HG02870 (cell line): Measurements from ENCODE around the gene ORC1.

Source experiments
- ATAC-seq: cut with Tn5 transposase; IDR thresholded peaks from one replicate; pipeline ENCODE4 v1.9.1; 2021; ENCODE audit warnings: mild to moderate bottlenecking, moderate library complexity; ENCODE audit not compliant: unreplicated experiment

The ORC1 gene

DNA sequence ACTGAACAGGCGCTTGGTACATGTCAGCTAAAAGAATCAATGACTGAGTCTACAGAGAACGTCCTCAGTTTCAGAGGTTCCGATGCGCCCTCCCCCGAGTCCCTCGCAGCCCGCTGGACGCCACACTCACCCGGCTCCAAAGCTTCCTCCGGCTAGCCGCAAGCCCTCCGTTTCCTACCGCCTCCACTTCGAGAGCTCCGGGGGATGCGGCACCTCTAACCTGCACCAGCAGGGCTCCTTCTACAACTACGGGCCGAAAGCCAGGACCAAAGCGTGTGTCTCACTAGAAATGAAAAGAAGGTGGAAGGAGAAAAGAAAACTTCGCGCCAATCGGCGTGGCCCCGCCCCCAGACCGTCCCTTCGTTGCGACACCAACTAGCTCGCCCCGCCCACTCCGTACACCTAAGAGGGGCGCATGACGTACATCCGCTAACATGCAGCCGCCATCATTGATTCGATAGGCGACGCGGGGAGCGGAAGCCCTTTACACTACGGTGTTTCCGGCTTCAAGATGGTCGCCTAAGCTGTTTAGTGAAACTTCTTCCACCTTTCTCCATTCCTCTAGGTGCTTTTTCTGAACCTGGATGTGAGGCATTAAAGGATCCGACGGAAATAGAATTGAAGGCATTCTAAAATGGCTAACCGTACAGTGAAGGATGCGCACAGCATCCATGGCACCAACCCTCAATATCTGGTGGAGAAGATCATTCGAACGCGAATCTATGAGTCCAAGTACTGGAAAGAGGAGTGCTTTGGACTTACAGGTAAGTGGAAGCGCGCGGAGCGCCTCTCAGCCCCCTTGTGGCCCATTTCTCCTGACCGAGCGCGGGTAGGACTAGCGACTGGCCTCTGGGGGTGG is at the start of gene ORC1, which contains the start of gene PRPF38A:
Gene ORC1, minus strand, starts transcription at position 308 of the 859 bp plus-strand sequence. CDS start 2,200 bp downstream, outside the sequence.
Gene PRPF38A, plus strand, starts transcription at position 487 of the 859 bp plus-strand sequence. Its CDS starts 148 bp downstream, at position 635.
- peak; percentile 92 for ATAC-seq

DNA sequence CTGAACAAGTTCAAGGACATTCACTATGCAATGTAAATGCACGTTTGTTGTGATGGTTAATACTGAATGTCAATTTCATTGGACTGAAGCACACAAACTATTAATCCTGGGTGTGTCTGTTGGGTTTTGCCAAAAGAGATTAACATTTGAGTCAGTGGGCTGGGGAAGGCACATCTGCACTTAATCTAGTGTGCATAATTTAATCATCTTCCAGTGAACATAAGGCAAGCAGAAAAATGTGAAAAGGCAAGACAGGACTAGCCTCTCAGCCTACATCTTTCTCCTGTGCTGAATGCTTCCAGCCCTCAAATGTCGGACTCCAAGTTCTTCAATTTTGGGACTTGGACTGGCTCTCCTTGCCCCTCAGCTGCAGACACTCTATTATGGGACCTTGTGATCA is 40.2 kb upstream of the ORC1 start:
- ATAC-seq = no peak

GRCh38 chr1:52439976-52440375 is 35.8 kb upstream of the ORC1 start:
- no peak for ATAC-seq

- ATAC-seq = no peak
These were observed 32.6 kb upstream of the ORC1 start for GRCh38 chr1:52436817-52437216.

DNA sequence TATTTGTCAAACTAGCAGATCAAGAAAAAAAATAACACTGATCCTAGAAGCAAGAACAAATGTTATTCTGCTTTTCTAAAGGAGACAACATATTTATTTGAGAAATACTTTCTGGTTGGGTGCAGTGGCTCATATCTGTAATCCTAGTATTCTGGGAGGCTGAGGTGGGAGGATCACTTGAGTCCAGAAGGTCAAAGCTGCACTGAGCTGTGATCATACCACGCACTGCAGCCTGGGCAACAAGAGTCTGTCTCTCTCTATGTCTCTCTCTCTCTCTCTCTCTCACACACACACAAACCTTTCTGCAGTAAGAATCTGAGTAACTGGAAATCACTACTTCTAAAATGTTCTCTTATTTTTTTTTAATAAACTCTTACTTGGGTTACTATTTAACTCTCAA is 31.4 kb upstream of the ORC1 start:
- ATAC-seq = no peak

GRCh38 chr1:52435211-52435610 is 31.0 kb upstream of the ORC1 start:
- ATAC-seq = no peak

GRCh38 chr1:52432807-52433206 is 28.6 kb upstream of the ORC1 start:
- no peak for ATAC-seq

DNA sequence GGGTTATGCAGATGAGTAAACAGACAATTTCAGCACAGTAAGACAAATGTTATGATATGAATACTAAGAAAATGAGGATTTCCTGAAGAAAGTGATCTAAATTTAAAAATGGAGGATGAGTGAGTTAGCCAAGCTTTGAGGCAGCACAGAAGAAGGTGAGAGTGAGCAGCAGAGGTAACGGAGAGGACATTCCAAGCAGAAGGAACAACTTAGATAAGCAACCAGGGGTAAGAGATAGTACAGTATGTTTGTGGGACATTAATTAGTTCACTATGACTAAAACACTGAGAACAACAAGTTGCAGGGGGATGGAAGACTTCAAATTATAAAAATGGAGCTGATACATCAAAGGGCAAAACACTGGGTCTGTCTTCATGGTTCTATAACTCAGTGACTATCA is 22.9 kb upstream of the ORC1 start:
- no peak for ATAC-seq

GRCh38 chr1:52426371-52426770 is 22.1 kb upstream of the ORC1 start:
- no peak for ATAC-seq

GRCh38 chr1:52424813-52425212 is 20.6 kb upstream of the ORC1 start:
- ATAC-seq = no peak

DNA sequence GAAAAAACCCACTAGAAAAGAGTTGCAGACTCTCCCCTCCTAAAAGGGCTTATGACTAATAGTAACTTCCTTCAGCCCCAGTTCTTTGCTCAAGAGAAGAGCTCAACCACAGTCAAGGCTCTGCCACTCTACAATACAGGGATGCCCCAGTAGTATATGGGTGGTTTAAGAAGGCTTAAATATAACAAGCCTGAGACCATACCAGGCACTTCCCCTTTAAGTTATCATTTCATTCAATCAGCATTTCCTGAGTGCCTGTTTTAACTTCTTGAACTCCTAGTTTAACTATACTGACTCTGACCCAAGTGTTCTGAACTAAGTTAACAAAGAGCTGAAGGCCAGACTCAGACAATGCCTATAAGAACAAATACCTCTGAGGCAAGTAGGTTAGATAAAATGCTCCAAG is 20.0 kb upstream of the ORC1 start:
- no peak for ATAC-seq

DNA sequence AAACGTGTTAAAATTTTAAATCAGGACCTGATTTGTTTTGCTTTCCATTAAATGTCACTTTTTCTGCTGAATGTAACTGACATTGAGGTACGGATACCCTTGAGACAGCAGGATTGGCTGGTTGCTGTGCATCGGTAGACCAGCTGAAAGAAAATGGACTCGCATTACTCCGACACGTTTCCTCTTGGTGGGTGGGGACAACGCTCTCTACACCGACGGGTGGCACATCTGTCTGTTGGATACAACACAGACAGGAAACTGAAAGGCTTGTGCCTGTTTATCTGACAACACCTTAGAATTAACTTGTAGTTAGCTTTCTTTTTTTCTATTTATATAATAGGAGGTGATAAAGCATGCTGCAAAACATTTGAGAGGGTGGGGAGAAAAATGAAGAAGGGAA is 19.5 kb upstream of the ORC1 start:
- no peak for ATAC-seq

DNA sequence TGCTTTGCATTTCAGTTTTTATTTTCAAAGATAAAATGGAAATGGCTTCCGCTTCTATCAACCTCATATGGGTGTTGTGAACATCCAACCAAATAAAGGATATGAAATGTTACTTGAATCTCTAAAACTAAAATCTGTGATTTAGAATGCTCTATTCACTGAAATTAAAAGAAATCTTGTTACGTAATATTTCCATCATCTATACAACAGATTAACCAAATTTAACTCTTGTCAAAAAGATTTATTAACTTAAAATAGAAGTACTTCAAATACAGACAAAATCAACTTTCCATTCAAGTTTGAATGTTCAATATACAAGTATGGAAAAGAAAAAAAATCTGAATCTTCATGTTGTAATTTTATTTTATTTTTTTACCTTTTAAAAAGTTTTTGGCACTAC is 18.8 kb upstream of the ORC1 start:
- no peak for ATAC-seq

DNA sequence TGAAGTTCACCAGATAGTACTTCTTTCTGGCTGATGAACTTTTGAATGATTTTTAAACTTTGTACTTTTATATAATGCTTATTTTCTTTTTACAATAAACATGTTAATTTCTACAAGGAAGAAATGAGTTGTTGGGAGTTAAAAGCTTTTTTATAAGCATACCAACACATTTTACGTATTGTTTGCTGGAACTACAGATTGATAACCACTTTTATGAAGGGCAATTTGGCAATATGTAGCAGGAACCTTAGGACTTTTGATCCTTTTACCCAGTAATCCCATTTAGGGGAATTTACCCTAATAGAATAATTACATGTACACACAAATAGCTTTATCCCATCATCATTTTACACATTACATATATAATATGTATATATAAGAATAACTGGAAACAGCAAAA is 16.5 kb upstream of the ORC1 start:
- ATAC-seq = no peak

DNA sequence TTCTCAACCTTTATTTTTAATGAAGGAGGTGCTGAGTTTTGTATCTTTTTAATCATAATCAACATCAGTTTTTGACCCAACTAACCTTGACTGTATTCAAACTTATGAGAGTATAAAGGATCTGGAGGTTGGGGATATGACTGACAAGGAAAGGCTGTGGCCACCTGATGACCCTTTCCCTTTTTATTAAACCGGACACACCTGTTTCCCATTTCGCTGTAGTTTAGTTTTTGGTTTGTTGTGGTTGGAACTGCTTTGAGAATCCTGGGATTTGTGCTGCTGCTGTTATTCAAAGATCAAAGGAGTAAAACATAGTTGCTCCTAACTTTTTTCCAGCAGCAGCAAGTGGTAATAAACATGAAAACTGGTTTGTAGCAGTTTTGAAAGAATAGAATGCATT is 12.6 kb upstream of the ORC1 start:
- ATAC-seq = no peak

- no peak for ATAC-seq
These were observed 10.7 kb upstream of the ORC1 start for GRCh38 chr1:52414942-52415341.

DNA sequence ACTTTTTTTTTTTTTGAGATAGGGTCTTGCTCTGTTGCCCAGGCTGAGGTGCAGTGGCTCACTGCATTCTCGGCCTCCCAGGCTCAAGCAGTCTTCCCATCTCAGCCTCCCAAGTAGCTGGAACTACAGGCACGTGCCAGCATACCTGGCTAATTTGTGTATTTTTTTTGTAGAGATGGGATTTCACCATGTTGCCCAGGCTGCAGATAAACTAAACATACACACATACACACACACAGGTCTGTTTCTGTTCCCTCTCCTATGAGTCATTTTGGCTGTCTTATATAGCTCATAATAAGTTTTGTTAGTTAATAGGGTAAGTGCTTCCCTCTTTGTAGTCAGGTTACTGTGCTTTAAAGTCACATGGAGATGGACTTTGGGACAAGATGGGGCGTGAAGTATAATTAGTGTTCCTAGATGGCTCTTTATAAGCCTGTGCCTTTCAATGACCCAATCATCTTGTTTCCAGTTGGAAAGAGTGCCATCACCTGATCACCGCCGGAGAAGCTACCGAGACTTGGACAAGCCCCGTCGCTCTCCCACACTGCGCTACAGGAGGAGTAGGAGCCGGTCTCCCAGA is 9.3 kb upstream of the ORC1 start:
- ATAC-seq = no peak

GRCh38 chr1:52404975-52405338 is 734 bp upstream of the ORC1 start:
- ATAC-seq = no peak

DNA sequence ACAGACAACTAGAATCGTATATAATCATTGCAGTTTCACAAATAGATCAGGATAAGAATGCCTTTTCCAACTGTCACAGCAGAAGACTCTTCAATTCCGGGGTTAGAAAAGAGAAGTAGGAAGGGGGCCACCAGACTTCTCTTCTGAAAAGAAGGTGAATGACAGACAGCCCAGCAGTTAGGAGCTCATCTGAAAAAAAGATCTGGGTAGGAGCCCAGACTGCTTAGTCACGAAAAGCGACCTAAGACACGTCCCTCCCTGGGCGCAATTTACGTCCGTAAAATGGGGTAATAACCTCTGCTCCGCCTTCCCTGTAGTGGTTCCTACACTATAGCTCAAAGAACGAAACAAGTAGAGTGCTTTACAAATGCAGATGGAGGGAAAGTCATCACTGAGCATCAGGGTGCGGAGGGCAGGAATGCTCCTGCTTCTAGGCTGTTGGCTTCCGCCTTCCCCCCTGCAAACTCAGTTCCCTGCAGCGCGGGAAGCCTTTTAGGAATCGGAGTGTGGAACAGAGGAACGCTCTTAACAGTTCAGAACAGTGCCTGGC is 582 bp downstream of the ORC1 start:
- peak; percentile 38 for ATAC-seq

DNA sequence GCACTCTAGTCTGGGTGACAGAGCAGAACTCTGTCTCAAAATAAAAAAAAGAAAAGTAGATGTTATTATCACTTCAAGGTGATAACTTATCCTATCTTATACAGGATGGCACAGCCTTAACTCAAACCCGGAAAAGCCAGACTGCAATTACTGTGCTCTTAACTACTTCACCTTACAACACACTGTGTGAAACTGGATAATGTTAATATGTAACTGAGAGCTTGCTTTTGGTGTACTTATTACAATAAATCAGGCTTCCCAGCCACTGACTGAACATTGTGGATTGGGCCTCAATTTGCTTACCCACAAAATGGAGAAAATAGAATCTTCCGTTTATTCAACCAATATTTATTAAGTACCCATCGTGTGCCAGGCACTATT is 1.4 kb downstream of the ORC1 start:
- ATAC-seq = no peak

DNA sequence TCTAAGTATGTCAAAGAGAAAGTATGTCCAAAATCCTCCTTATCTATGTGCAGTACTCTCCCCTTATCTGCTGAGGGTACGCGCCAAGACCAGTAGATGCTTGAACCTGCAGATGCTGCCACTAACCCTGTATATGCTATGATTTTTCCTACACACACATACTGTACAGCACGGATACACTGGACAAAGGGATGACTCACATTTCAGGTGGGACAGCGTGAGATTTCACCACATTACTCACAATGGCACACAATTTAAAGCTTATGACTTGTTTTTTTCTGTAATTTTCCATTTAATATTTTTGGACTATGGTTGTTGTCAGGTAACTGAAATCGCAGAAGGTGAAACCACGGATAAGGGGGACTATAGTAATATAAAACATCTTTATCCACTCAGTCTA is 4.1 kb downstream of the ORC1 start:
- no peak for ATAC-seq

- no peak for ATAC-seq
These were observed 4.6 kb downstream of the ORC1 start for GRCh38 chr1:52399629-52400028.
